Measurements from ENCODE around the gene CHRNG.
"Not testable (repeated sequence)": the region's sequence is repeated elsewhere in the genome, so short reads cannot be mapped to it uniquely, and the experiment has no call there.

CHRNG gene

GRCh38 chr2:232528746-232529460 lies 10.6 kb upstream of the CHRNG start:
- DNase-seq = no peak

DNA sequence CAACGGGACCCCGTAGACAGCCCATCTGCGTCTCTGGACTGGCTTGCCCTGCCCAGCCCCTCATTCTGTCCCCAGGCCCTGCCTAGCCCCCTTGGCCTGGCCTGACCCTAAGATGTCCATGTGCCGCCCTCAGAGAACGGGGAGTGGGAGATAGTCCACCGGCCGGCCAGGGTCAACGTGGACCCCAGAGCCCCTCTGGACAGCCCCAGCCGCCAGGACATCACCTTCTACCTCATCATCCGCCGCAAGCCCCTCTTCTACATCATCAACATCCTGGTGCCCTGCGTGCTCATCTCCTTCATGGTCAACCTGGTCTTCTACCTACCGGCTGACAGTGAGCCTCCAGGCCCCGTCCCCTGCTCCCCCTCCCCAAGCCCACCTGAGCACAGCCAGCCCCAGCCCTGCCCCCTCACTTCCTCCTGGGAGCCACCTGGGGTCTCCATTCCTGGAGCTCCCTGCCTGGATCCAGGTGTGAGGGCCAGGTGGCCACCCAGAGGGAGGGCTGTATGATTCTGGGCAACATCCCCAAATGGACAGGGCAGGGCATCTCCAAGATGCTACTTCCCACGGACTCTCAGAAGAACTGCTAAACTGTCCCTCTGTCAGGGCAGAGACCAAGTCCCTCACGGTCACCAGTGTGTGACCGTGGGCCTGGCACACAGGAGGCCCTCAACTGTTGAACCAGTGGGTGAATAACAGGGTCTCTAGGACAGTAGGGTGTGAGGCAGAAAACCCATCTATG lies 9.5 kb upstream of the CHRNG start:
- DNase-seq = no peak

- DNase-seq = no peak
These were observed 8.7 kb upstream of the CHRNG start for GRCh38 chr2:232530626-232531260.

DNA sequence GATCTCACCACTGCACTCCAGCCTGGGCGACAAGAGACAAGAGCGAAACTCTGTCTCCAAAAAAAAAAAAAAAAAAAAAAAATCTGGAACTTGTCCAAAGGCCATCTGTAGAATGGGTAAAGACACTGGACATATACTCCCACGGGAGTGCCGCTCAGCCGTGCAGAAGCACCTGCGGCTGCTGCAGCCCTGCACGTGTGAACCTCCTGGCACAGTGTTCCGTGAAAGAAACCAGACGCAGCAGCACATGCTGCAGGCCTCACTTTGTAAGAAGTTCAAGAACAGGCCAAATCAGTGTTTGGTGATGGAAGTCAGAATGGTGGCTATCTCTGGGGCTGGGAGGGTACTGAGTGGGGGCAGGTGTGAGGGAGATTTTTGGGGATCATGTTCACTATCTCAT lies 7.1 kb upstream of the CHRNG start:
- no peak for DNase-seq

DNA sequence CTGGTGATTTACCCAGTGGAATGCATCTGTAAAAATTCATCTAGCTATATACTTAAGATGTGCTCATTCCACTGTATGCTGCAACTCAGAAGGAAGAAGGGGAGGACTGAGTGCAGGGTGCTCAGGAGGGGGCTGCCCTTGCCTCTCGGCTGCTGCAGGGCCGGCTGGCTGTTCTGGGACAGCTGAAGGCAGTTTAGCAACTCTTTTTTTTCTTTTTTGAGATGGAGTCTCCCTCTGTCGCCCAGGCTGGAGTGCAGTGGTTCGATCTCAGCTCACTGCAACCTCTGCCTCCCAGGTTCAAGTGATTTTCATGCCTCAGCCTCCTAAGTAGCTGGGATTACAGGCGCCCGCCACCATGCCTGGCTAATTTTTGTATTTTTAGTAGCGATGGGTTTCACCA lies 6.7 kb upstream of the CHRNG start:
- not testable (repeated sequence) for DNase-seq

DNA sequence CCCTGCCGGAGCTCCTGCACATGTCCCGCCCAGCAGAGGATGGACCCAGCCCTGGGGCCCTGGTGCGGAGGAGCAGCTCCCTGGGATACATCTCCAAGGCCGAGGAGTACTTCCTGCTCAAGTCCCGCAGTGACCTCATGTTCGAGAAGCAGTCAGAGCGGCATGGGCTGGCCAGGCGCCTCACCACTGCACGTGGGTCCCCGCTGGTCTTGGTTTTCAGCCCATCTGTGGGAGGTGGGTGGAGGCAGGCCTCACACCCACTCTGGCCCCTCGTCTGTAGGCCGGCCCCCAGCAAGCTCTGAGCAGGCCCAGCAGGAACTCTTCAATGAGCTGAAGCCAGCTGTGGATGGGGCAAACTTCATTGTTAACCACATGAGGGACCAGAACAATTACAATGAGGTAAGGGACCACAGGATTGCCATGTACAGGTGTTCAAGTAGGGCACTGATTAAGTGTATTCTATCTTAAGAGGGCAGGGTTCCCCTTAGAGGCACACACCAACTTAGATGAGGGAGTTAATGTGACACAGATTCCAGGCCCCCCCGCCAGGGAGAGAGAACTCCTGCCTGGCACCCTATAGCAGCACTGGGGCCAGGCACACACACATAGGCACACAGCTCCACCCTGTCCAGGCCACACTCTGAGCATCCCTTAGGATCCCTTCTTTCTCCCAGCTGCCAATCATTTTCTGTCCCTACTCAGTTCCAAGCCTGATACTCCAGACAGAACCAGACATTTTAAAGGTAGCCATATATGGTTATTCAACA lies 5.4 kb upstream of the CHRNG start:
- no peak for DNase-seq

GRCh38 chr2:232534940-232535651 lies 4.4 kb upstream of the CHRNG start:
- DNase-seq = no peak

DNA sequence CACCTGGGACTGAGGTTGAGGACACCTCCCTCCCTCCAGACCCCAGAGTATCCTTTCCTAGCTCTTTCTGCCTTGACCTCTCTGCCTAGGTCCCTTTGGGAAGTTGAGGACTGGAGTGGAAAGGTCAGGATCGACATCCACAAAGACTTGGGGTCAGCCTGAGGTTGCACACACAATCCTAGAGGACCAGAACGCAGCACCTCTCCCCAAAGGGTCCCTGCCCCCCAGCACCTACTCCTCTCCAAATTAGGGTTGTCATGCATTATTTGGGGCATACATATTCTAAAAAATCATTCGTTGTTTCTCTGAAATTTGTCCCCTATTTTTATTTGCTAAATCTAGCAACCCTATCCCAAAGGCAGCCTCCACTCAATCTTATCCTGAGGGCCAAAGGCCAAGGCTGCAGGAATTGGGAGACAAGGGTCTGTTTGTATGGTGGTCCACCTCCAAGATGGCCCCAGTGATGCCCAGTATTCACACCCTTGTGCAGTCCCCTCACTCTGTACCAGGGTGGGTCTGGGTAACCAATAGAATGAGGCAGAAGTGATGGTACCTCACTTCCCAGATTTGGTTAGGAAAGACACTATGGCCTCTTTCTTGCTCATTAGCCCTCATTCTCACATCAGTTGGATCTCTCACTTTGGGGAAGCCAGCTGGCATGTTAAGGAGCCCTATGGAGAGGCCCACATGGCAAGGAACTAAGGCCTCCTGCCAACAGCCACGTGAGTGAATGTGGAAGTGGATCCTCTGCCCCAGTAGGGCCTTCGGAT lies 3.5 kb upstream of the CHRNG start:
- no peak for DNase-seq

- no peak for DNase-seq
These were observed 2.4 kb upstream of the CHRNG start for GRCh38 chr2:232537079-232537478.

DNA sequence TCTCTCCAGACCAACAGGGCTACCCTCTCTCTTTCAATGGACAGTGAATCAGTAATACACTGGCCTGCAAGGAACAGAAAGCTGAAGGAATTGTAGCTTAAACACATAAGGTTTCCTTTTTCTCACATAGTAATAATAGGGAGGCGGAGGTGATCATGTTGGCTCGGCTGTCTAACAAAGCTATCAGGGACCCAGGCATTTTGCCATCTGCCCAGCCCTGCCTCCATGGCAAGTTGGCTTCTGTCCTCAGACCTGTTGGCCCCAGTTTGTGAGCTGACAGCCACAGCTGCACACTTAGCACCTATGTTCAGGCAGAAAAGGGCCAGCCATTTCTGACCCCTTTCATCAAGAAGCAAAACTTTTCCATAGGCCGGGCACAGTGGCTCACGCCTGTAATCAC lies 2.0 kb upstream of the CHRNG start:
- no peak for DNase-seq

- DNase-seq = no peak
These were observed 821 bp upstream of the CHRNG start for GRCh38 chr2:232538671-232539070.

DNA sequence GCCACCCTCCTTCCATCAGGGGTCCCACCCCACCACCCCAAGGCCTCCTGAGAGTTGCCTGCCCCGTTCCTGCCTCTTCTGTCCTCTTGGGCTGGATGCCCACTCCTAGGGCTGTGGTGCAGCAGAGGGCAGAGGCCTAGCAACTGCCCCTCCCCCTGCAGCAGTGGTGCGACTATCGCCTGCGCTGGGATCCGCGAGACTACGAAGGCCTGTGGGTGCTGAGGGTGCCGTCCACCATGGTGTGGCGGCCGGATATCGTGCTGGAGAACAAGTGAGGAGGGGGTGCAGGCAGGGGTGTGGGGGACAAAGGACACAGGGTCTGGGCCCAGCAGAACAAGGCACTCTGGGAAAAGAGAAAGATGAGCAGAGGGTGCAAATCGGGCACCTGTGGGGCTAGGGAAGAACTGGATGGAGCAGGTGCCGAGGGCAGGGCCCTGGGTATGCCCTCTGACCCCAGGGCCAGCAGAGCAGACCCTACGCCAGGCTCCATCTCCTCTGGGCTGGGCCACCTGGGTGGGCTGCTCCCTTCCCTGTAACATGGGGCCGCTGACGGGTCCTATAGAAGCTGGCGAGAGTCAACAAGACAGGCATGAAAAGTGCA lies 1.0 kb downstream of the CHRNG start:
- DNase-seq = no peak

GRCh38 chr2:232541195-232541960 lies 1.9 kb downstream of the CHRNG start:
- DNase-seq = no peak

DNA sequence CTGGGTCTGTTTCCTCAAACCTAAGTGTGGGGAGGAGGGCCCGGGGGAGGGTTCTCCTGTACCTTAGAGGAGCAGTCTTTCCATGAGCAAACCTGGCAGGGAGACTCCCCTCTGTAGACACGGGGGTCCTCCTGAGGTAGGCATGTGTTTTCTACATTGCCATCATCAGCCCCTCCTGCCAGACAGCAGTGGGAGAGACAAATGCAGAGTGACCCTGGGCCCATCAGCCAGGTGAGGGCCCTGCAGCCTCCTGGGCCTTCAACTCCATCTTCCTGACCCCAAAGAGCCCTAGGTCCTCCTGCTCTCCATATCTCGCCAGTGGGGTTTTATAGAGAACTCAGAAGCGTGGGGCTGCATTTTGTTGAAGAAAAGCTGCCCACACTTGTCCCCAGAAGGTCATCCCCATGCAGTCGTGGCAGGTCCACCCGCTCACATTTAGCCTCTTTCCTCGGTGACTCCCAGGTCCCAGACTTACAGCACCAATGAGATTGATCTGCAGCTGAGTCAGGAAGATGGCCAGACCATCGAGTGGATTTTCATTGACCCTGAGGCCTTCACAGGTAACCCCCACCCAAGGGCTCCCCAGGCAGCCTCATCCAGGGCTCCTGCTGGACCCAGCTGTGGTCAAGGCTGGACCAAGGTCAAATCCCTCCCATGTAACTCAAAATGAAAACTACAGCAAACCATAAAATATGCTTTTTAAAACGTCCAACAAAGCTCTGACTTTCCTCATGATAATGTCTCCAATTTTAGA lies 2.6 kb downstream of the CHRNG start:
- DNase-seq = no peak

- DNase-seq = no peak
These were observed 3.4 kb downstream of the CHRNG start for GRCh38 chr2:232542715-232543467.

GRCh38 chr2:232543491-232543890 lies 4.0 kb downstream of the CHRNG start:
- no peak for DNase-seq

DNA sequence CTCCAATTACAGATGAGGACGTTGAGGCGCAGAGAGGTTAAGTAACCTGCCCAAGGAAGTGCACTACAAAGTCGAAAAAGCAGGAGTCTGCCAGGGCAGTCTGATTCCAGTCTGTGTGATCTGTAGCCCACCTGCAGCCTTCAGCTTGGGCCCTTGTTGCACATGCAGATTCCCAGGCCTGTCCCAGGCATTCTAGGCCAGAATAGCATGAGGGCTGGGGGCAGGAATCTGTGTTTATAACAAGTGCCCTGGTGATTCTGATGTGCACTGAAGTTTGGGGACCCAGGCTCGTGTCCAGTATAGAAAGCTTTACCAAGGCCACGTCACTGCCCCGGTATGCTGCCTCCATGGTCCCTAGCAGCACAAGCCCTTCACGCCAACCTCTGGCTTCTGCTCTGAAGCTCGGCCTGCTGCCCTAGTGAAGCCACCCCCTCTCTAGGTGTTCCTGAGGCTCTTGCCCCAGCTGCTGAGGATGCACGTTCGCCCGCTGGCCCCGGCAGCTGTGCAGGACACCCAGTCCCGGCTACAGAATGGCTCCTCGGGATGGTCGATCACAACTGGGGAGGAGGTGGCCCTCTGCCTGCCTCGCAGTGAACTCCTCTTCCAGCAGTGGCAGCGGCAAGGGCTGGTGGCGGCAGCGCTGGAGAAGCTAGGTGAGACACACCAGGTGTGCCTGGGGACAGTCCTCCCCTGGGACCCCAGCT lies 4.6 kb downstream of the CHRNG start:
- DNase-seq = no peak

DNA sequence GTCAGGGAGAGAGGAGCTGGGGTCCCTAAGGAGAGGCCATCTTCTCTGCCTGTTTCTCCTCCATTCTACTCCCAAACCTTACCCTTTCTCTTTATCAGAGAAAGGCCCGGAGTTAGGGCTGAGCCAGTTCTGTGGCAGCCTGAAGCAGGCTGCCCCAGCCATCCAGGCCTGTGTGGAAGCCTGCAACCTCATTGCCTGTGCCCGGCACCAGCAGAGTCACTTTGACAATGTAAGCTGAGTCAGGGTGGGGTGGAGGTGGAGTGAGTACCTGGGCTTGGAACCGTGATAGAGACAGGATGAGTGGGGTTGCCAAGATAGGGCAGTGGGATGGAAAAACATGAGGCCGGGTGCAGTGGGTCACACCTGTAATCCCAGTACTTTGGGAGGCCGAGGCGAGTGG lies 5.2 kb downstream of the CHRNG start:
- DNase-seq = no peak

Measured in NCI-H1417 (cell line).